NCI-H2107 (cell line): ENCODE measurements around the gene NEBL.

Source experiments
- DNase-seq: peaks from one replicate; lab custom pipeline; 2025; lab: John Stamatoyannopoulos, UW

NEBL gene

DNA sequence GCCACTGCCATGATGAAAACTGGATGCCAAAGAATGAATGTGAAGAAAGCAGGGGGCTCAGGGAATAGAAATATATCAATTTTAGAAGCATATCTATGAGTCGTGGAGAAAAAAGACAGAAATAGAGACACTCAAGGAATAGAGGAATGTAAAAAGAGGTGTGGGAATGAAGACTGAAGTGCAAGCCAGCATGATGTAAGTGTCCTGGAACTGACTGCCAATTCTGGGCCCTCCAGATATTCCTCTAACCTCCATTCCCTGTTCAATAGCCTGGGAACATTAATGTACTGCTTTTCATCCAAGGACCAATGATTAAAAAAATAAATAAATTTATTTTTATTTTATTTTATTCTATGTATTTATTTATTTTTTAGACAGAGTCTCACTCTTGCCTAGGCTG lies 40.6 kb downstream of the NEBL start:
- no peak for DNase-seq

GRCh38 chr10:20855398-20856038 lies 41.6 kb downstream of the NEBL start:
- no peak for DNase-seq

GRCh38 chr10:20853276-20853675 lies 43.8 kb downstream of the NEBL start:
- DNase-seq = no peak

DNA sequence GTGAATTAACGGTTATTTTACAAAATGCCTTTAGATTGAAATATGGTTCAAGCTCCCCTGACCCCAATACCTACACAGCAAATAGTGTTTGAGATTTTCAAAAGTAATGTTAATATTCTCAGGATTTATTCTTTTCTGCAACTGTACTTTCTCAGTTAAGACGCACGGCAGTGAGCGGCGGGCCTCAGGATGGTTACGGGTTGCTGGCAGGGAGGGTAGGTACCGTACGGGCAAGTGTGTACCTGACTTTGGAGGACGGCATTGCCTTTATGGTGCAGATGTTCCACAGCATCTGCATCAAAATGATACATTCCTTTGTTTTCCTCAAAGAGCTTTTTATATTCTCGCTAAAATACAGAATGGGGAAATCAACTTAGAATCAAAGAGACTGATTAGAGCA lies 44.8 kb downstream of the NEBL start:
- no peak for DNase-seq

GRCh38 chr10:20847512-20847911 lies 49.6 kb downstream of the NEBL start:
- no peak for DNase-seq

DNA sequence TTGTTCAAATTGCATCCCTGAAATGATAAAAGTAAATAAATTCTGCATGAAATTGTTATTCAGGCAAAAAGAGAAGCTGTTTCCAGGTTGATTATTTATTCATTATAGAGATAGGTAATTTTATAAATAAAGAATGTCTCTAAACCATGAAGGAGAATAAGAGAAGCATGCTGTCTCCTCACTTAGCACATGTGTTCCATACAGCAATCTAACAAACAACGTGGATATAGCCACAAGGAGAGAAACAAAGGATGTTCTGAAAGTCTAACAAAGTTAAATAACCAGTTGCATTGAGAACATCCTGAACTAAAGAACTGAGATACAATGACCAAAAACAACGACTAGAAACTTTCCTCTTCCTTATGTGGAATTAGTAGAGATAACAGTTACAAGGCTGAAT lies 50.8 kb downstream of the NEBL start:
- no peak for DNase-seq

DNA sequence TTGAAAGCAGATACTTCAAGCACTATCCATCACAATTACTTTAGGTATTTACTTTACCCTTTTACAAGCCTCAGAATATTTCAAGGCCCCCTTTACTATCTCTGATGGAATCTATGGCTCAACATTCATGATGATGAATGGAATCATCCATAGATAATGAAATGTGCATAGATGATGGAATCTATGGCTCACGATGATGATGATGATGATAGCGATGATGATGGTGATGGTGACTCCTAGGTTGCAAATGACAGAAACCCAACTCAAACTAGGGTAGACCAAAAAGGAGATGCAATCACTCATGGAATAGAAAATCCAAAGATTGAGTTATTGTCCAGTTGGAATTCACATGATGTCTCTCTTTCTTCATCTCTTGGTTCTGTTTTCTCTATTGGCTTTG lies 55.7 kb downstream of the NEBL start:
- DNase-seq = no peak

GRCh38 chr10:20839910-20840309 lies 57.2 kb downstream of the NEBL start:
- no peak for DNase-seq

- no peak for DNase-seq
Measured at GRCh38 chr10:20839141-20839540, 58.0 kb downstream of the NEBL start.

- no peak for DNase-seq
Measured at GRCh38 chr10:20836401-20836800, 60.7 kb downstream of the NEBL start.

GRCh38 chr10:20835335-20835734 lies 61.8 kb downstream of the NEBL start:
- DNase-seq = no peak

DNA sequence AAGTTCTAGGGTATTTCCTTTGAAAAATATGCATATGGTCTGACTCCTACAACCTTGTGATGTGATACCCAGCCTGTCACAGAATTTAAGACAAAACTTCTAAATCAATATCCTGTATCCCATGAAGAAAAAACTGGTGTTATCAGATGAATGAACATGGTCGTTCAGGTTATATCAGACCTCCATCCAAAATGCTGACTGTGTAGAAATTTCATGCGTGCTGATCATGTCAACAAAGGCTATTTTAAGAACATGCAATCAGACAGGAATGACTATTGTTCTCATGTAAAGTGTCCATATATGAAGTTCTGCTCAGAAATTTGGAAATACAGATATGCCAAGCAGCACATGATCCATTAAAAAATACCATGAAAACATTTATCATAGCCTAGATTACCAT lies 62.3 kb downstream of the NEBL start:
- DNase-seq = no peak

GRCh38 chr10:20822825-20823224 lies 74.3 kb downstream of the NEBL start:
- DNase-seq = no peak

GRCh38 chr10:20817646-20818045 lies 79.5 kb downstream of the NEBL start:
- no peak for DNase-seq

DNA sequence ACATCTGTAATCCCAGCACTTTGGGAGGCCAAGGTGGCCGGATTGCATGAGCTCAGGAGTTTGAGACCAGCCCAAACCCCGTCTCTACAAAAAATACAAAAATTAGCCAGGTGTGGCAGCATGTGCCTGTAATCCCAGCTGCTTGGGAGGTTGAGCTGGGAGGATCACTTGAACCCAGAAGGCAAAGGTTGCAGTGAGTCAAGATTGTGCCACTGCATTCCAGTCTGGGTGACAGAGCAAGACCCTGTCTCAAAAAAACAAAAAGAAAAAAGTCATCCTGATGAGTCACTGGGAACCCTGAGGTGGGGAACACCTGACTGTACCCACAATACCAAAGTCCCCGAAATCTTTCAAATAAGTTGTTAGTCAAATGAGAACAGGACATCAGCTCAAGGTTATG lies 80.0 kb downstream of the NEBL start:
- no peak for DNase-seq

DNA sequence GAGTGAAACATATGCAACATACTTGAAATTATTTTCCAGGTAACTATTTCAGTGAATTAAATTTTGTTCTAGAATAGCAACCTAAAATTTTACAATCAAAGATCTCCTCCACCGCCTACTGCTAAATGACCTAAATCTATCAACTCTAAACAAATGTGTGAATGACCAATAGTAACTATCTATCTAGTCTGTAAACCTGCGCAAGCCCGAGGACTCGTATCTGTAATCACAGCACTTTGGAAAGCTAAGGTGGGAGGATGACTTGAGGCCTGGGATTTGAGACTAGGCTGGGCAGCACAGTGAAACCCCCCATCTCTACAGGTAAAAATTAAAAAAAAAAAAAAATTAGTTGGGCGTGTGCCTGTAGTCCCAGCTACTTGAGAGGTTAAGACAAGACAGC lies 83.0 kb downstream of the NEBL start:
- DNase-seq = no peak

GRCh38 chr10:20811131-20811530 lies 86.0 kb downstream of the NEBL start:
- no peak for DNase-seq

- DNase-seq = no peak
Measured at GRCh38 chr10:20809631-20810030, 87.5 kb downstream of the NEBL start.

GRCh38 chr10:20806487-20806886 lies 90.6 kb downstream of the NEBL start:
- no peak for DNase-seq

GRCh38 chr10:20797290-20797689 lies 99.8 kb downstream of the NEBL start:
- no peak for DNase-seq

GRCh38 chr10:20795391-20795790 lies 101.7 kb downstream of the NEBL start:
- DNase-seq = no peak

GRCh38 chr10:20785174-20785573 lies 111.9 kb downstream of the NEBL start:
- DNase-seq = no peak

DNA sequence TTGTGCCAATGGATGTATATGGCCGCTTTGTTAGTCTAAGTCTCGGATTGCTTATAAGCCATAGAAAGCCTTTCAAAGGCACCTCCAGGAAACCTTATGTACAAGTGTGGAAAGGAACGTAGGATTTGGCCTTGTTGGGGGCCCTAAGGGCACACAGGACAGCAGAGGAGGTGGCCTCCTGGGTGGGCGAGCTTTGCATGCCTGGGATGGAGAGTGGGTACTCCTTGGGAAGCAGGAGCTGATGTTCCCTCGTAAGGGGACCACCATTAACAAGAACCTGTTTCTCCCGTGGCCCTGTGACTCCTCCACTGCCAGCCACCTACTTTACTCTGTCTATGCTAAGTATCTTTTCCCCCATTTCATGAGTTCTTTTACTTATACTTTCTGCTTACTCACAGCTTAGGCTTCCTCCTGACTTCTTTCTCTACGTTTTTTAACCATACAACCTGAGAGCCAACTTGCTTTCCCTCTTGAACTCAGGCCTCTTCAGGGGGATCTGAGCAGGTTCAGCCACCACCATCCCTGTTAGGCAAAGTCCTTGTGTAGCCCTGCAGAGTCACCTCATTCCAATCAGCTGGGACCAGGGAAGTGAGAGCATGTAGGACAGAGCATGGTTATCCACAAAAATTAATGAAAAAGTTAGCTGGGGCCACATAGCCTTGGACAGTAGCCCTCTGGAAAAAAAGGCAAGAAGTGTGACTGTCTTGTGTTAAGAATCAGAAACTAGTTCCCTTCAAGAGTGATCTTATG lies 118.9 kb downstream of the NEBL start:
- no peak for DNase-seq
